ENCODE results near the gene SLC16A10.
"Not testable (repeated sequence)": the region's sequence is repeated elsewhere in the genome, so short reads cannot be mapped to it uniquely, and the experiment has no call there.

The SLC16A10 gene

DNA sequence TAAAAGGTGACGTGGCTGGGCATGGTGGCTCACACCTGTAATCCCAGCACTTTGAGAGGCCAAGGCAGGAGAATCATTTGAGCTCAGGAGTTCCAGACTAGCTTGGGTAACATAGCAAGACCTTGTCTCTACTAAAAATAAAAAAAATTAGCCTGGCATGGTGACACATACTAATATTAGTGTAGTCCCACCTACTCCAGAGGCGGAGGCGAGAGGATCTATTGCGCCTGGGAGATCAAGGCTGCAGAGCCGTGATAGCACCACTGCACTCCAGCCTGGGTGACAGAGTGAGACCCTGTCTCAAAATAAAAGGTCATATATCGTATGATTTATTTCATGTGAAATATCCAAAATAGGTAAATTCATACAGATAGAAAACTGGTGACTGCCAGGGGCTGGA lies 132.5 kb downstream of the SLC16A10 start:
- no peak for DNase-seq (ENCODE audit: low read depth)

DNA sequence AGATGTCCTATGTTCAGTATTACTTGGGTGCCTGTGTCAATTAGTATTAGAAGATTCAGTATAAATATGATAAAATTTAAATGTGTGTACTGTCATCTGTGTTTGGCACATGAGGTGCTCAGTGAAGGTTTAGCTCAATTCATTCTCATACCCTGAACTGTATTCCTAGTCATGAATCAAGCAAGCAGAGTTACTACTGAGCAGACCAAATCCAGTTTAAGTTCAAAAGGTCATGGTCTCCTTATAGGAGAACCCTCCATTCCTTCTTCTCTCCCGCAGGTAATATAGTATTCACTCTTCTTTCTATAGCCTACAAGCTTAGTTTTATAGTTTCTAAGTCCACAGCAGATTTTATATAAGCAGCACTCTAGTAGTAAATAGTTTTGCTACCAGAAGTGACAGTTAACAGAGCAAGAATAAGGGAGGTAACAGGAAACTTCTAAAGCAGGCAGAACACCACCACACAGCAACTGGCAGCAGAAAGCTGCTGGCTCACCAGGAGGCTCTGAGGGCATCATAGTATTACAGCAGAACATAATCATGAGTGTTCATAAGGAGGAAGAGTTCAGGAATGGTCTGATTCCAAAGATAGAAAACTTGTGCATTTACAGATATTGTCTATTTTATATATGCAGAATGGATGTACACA lies 133.2 kb downstream of the SLC16A10 start:
- DNase-seq (ENCODE audit: low read depth) = no peak

DNA sequence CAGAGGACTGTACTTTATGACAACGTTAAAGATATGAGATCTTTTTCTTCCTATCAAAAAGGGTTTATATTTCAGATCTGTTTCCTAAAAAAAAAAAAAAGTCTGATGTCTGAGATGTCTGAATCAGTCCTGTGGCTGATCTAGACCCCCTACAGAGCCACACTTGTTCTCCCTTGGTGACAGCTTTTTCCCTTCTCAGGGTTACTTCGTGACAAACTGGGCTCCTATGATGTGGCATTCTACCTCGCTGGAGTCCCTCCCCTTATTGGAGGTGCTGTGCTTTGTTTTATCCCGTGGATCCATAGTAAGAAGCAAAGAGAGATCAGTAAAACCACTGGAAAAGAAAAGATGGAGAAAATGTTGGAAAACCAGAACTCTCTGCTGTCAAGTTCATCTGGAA lies 134.5 kb downstream of the SLC16A10 start:
- DNase-seq (ENCODE audit: low read depth) = no peak

DNA sequence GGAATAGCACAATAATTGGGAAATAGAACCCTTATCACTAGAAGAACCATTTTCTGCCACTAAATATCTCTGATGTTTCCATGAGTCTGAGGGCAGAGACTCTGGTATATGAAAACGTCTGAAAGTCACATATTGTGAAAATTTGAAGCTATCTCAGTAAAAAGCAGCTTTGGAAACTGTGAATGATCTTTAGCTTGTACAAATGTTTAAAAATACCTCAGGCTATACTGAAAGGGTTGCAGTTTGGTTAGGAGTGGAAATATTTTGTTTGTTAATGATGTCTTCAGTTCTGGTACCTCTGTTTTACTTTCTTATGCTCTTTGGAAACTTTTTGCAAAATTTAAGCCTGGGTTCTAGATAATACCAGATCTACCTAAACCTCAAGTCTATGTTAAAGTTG lies 135.0 kb downstream of the SLC16A10 start:
- DNase-seq (ENCODE audit: low read depth) = no peak

DNA sequence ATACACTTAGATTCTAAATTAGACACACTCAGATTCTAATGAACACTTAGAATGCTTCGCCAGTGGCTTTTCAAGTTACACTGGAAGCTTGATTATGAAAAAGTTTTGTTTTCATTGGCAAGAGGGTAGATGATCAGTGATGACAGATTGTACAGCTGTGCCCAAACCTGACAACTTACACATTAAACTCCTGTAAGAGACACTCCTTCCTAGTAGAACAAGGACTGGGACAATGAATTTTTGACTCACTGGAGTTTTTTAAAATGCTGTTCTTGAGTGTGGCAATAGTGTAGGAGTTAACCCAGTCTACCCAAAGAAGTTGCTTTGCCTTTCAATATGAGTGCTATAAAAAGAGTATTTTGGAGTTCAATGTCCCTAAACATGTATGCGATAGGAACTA lies 140.8 kb downstream of the SLC16A10 start:
- DNase-seq (ENCODE audit: low read depth) = no peak

DNA sequence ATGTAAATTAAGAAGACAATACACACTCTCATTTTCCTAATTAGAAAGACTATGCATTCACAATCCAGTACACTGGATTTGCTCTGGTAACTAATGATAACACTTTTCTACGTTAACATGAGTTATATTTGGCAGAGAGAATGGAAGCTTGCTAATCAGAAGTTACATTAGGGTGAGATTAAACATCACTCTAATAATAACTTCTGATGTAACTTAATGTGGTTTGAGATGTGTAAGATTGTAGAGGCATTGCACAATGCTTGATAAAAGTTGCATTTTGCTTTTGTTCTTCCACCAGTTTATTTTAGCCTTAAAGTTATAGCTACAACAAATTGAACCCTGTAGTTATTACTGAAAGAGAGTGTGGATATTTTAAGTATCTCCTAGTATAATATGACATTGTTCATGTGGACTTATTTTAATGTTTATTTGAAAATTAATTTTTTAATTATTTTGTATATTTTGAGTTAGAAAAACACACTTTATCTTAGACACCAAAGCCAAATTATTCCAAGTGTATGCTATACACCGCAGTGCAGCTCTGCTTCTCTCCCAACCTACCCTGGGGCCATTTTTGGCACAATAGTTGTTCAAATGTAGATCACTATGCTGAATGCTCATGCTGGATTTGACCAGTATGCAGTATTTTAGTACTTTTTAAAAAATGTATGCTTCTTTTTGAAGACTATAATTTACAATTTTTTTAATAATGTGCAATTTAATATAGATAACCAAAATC lies 143.2 kb downstream of the SLC16A10 start:
- no peak for DNase-seq (ENCODE audit: low read depth)

DNA sequence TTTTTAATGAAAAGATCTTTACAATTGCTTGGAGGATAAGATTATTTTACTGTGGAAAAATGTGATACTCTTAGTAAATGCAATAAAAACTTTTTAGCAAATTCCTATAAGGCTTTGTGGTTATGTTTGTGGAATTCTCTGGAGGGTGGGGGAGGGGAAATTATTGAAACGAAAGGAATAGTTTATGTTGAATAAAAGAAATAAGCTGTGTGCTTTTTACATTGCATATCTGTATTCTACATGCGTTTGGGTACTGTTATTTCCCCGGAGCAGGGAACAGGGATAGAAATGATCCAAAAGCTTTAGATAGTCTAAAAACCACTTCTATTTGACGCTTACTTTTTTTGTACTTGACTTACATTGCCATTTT lies 143.8 kb downstream of the SLC16A10 start:
- DNase-seq (ENCODE audit: low read depth) = no peak

DNA sequence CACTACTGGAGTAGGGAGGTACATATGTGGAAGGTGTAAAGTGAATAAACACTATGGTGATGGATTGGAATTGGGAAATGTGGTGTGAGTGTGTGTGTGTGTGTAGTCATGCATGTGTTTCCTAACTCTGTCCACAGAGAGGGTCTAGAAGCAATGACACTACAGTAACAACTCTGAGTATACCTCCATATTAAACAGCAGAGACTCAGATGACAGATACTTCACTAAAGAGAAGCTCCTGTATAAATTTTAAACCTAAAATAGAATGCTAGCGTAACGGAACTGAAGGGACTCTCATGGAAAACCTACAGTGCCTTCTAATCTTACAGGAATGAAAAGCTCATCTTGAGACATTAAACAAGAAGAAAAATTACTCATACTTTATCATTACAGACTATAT lies 150.5 kb downstream of the SLC16A10 start:
- DNase-seq (ENCODE audit: low read depth) = no peak

DNA sequence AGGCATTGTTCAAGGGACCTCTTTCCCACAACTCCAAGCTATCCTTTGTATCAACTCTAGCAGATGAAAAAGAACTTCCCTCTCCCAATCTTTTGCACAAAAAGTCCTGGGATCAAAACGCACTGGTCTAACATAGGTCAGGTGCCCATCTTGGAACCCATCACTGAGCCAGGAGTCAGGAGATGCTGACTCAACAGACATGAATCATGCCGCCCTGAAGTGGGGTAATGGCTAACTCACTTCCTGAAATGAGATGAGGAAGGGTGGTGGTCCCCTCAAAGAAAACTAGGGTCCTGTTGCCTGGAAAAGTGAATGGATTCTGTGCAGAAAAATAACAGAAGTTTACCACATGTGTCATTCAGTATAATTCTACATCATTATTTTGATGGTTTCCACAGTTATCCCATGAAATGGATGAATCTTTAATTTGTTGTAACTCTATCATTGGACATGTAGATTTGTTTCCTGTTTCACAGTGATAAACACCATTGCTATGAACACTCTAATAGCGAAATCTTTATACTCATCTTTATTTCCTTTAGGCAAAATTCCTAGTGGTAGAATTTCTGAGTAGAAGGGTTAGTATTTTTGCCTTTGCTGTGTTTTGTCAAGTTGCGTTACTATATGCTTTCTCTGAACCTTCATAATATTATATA lies 151.3 kb downstream of the SLC16A10 start:
- no peak for DNase-seq (ENCODE audit: low read depth)

DNA sequence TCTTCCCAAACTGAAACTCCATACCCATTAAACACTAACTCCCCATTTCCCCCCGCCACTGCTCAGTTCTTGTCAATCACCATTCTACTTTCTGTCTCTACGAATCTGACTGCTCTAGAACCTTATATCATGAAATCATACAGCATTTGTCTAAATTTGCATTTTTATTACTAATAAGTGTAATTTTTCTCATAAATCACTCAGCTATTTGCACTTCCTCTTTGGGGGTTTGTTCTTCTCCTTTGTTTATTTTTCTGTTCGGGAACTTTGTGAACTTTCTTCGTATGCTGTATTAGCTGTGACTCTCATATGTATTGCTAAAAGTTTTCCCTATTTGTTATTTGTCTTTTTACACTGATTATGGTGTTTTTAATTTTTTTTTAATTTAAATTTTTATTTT lies 152.2 kb downstream of the SLC16A10 start:
- DNase-seq (ENCODE audit: low read depth) = no peak

DNA sequence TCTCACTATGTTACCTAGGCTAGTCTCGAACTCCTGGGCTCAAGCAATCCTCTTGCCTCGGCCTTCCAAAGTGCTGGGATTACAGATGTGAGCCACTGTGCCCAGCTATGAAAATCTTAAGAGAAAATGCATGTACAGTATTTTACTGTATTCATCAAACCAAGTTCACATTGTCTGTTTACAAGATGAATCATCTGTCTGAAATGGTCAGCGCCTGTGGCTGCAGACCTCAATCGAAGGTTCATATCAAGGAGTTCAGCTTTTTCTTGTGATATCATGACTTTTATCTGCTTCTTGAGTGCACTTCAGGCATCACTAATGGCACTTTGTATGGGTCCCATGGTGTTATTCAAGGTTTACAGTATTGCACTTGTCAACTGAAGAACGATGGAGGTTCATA lies 155.1 kb downstream of the SLC16A10 start:
- DNase-seq (ENCODE audit: low read depth) = no peak

DNA sequence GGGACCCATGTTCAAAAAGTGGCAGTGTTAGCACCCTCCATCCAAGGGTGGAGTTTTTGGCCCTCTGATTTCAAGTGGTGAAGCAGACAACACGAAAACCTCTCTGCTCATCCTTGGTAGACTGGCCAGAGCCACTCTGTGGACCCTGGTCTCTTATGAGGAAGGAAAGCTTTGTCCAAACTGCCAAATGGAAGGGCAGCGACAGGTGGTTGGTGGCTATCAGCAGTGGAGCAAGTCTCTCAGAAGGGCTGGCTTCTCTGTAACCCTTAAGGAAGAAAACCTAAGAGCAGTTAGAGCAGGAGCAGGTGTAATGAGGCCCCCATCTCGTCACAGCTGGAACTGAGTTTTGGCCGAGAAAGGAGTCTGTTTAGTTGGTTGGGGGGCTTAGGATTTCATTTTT lies 155.8 kb downstream of the SLC16A10 start:
- no peak for DNase-seq (ENCODE audit: low read depth)

DNA sequence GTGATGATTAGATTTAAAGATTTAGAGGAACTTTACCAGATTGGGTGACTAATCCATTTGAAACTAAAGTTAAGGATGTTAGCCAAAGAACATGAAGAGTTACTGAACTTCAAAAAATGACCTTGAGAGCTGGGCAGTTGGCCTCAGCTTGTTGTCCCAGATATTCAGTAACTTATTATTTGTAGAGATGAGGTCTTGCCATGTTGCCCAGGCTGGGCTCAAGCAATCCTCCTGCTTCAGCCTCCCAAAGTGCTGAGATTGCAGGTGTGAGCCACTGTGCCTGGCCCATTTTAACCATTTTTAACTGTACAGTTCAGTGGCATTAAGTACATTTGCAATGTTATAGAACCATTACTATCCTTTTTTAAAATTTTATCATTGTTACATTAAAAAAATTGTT lies 161.5 kb downstream of the SLC16A10 start:
- no peak for DNase-seq (ENCODE audit: low read depth)

DNA sequence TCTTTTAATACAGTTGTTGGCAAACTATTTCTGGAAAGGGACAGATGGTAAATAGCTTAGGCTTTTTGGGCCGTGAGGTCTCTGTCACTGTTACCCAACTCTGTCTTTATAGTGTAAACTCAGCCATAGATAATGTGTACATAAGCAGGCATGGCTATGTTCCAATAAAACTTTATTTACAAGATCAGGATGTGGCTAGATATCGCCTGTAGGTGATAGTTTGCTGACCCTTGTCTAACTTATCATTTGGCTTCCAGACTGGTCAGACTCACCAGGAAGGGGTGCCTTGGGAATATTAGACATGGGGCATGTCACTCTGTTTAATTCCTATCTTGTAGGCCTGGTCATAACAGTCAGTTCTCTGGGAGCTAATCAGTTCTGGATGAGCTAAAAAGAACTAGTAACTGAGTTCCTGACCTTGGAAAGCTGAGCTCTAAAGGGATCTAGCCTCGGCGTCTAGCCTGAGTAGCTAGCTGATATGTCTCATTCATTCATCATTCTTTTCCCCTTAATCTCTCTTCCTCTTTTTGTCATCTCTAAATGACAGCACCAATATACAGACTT lies 163.6 kb downstream of the SLC16A10 start:
- DNase-seq (ENCODE audit: low read depth) = no peak

DNA sequence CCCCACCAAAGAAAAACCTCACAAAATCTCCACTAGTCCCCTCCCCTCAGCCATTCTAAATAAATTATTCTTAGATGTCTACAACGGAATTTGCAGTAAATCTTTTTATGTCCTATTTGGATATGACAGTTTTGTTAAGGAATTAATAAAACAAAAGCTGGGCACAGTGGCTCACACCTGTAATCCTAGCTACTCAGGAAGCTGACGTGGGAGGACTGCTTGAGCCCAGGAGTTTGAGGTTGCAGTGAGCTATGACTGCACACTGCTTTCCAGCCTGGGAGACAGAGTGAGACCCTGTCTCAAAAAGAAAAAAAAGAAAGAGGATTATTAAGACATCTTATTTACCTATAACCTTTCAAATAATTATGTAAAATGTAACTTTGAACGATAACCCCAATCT lies 165.4 kb downstream of the SLC16A10 start:
- DNase-seq (ENCODE audit: low read depth) = no peak

DNA sequence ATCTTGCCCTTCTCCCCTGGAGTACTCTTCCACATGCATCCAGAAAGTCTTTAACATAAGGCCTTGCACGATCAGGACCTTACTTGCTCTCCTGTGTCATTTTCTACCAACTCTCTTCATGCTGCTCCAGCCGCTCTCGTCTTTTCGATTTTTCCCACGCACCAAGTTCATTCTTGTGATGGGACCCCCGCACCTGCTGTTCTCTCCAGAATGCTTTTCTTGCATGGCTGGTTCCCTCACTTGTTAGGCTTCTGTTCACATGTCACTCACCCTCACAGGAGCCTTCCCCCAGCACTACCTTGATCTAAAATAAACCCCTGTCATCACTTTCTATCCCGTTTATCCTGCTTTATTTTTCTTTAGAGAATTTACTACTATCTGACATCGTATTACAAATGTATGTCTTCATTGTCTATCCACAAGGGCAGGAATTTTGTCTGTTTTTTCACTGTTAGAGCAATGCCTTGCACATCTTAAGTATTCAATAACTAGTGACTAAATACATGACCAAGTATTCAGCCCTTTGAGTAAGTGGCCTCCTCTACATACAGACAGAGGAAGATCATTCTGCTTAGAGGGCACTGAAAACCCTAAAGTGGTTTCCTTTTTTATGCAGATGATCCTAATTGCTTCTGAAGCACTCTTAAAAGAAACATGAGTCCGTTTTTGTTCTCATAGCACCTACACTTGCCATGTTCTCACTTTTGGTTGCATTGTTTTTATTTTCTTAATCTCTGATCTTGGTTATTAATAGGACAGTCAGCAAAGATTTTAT lies 166.9 kb downstream of the SLC16A10 start:
- no peak for DNase-seq (ENCODE audit: low read depth)

DNA sequence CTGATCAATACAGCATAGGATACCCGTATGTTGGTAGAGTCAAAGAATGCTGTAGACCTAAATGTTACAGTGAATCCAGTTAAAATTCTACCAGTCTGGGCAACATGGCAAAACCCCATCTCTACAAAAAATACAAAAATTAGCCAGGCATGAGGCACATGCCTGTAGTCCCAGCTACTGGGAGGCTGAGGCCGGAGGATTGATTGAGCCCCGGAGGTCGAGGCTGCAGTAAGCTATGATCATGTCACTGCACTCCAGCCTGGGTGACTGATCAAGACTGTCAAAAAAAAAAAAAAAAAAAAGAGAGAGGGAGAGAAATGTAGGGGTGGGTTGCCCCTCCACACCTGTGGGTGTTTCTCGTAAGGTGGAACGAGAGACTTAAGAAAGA lies 167.5 kb downstream of the SLC16A10 start:
- no peak for DNase-seq (ENCODE audit: low read depth)

DNA sequence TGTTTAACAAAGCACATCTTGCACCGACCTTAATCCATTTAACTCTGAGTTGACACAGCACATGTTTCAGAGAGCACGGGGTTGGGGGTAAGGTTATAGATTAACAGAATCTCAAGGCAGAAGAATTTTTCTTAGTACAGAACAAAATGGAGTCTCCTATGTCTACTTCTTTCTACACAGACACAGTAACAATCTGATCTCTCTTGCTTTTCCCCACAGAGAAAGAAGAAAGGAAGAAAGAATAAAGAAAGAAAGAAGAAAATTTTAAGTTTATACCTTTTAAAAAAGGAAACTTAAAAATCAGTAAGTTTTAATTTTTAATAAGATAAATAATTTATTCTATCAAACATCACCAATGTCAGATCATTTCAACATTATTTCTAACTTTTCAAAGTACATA lies 168.5 kb downstream of the SLC16A10 start:
- not testable (repeated sequence) for DNase-seq (ENCODE audit: low read depth)

DNA sequence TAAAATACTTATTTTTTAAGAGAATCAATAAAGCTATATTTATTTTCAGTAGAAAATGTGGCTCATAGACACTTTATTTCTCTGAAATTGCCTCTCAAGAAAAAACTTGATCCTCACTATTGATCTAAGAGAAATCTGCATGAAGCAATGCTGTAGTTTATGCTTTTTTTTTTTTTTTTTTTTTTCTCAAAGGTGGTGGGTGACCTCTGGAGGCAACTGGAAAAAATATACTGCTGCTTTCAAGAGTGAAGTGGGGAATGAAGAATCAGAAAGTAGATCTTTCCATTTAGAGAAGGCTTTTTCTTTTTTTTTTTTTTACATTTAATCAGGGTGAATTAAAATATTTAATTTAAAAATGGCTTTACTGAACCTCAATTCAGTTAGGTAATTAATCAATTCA lies 169.3 kb downstream of the SLC16A10 start:
- DNase-seq (ENCODE audit: low read depth) = no peak

DNA sequence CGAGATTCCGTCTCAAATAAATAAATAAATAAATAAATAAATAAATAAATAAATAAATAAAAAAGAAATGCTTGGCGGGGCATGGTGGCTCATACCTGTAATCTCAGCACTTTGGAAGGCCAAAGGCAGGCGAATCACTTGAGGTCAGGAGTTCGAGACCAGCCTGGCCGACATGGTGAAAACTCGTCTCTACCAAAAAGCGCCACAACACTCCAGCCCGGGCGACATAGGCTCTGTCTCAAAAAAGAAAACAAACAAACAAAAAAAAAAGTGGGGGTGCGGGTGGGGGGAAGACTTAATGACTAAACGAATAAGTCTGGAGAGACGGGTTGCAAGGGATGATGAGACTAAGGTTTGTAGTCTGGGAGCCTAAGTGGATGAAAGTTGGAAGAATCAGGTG lies 170.7 kb downstream of the SLC16A10 start:
- DNase-seq (ENCODE audit: low read depth) = no peak

DNA sequence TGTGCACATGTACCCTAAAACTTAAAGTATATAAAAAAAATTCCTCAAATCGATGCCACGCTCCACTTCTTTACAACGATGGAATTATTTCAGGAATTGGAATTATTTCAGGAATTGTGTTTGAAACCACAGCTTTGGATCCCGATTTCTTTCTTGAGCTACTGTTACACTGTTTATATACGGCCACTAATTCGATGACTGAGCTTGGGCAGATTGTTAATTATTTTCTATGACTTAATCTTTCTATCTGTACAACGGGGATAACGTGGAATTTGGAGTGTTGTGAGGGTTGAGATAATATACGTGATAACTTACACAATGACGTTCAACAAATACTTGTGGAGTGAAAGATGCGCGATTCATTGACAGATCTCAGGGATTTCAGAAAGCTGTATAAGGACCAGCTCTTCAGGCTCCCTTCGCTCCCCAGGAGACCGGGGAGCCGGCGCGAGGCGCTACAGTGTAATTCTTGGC lies 171.3 kb downstream of the SLC16A10 start:
- DNase-seq (ENCODE audit: low read depth) = no peak

DNA sequence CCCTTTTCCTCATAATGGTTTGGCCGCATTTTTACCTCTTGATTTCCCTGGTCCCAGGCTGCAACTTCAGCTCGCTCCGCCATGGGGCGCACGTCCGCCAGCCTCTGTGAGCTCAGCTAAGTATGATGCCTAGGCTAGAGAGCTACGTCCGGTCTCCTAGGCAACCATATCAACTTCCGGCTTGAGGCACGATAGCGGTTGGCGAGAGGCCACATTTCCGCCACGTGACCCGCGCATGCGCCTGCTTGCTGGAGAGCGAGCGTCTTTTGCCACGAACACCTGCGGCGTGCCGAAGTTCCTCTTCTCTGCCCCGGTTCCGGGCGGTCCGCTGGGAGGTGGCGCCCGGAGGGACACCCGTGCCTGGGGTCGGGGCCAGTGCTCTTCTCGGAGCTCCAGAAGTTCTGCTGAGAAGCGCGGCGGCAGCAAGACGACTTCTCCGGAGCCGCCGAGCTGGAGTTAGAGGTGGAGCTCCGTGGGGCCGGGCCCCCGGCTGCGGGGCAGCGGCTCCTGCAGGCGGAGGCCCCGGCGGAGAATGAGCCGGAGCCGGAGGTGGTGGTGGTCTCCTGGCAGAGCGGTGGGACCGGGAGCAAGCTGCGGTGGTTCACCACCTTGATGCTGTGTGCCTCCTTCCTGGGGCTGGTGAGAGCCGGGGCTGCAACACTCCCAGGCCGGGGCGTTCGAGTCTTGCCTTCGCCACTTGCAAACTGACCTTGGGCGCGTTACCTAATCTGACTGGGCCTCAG lies 172.0 kb downstream of the SLC16A10 start:
- peak; percentile 97 for DNase-seq (ENCODE audit: low read depth)
